Myocyte (in vitro differentiated cells): ENCODE results near the gene GRIK4. TPM values are rescaled to one million over a fixed set of nuclear protein-coding genes. Genes with fewer than 3 reads are reported as not detected.

Experiments
- DNase-seq: peaks from one replicate; pipeline ENCODE4 v3.0.0-alpha.2; 2012; ENCODE audit warnings: low read depth
- total RNA-seq: library from RNA; depleted of rRNA; stranded (reverse); fragments of >200 nt; gene quantifications from 2 replicates; pipeline ENCODE4 v1.2.3, GENCODE V29; 2014

The GRIK4 gene
- total RNA-seq, 1 donor from 2014 or later, result 0.27 TPM

DNA sequence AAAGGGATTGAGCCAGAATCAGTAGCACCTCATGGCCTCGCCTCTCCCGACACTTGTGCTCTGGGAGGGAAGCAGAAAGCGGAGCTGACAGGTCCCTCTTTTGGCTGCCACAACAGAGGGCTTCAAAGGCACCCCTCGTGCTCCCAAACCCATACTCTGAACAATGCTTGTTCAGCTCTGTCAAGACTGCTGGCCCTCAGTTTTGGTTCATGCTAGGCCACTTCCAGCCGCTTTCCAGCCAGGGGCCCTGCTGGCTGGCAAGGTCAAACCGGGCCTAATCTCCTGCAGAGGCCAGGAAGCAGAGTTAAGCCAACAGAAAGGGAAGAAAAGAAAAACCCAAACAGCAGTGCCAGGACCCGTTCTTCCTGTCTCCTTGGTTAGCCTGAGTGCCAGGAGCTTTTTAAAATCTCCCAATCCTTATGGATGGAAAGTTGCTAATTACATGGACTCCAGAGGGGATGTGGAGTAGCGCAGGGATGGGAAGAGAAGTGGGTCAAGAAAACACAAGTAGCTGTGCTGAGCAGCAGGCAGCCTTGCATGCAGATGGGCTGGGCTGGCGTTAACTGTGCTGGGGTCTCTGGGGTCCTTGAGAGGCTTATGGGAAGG, 150.6 kb downstream of the GRIK4 start:
- no peak for DNase-seq

DNA sequence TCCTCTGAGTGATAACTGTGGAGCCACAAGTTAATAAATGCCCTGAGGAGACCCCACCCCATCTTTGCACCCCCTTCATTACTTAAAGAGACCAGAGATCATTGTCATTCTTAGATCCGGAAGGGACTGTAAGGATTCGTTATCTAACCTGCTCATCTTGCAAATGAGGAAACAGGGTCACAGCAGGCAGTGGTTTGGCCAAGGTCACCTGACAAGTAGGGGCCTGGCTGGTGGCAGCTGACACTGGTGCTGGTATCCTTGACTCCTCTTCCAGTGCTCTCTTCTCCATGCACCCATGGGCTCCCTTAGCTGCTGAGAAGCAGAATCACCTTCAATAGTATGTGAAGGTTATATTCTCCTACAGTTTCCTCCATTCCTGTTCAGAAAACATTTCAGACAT, 151.6 kb downstream of the GRIK4 start:
- DNase-seq, result no peak

DNA sequence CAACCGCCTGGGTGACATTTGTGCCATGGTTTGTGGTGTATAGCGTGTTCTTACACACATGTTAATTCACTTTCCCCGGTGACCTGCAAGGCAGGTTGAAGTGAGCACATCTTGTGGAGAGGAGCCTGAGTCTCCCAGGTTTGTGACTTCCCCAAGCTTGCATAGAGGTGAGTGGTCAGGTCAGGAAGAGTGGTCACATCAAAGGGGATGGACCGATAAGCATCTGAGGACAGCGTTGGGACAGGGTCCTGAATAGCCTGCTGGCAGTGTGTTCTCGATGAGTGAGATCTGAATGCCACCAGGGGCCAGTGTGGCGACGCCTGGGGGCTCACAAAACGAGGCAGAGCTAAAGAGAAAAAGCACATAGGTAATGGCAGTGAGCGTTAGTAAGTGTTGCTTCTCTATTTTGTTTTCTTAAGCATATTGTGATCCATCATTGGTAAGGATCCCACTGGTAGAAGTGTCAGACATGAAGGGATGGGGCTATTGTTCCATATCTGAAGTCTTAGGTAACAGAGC, 154.6 kb downstream of the GRIK4 start:
- no peak for DNase-seq

DNA sequence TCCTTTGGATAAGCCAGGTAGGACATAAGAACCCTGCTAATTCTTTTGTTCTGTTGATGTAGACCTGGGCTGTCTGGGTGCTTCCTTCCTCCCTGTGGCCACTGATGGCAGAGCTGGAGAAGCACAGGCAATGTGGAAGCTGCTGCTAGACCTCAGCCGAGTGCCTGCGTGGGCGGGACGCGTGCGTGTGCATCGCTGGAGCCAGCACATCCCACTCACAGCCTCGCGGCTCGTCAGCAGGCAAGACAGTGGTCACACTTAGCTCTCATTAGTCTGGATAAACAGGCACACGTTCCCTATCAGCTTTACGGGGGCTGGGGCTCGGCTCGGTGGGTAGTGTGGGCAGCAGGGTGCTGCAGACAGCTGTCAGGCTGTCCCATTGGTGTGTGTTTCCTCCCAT, 155.7 kb downstream of the GRIK4 start:
- DNase-seq, result peak; percentile 8

DNA sequence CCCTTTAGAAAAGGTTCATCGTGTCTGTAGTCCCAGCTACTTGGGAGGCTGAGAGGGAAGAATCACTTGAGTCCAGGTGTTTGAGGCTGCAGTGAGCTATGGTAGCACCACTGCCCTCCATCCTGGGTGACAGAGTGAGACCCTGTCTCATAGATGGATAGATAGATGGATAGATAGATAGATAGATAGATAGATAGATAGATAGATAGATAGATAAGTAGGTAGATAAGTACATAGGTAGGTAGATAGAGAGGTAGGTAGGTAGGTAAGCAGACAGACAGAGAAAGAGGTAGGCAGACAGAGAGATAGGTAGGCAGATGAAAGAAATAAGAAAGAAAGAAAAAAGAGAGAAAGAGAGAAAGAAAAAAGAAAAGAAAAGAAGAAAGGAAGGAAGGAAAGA, 156.4 kb downstream of the GRIK4 start:
- no peak for DNase-seq

DNA sequence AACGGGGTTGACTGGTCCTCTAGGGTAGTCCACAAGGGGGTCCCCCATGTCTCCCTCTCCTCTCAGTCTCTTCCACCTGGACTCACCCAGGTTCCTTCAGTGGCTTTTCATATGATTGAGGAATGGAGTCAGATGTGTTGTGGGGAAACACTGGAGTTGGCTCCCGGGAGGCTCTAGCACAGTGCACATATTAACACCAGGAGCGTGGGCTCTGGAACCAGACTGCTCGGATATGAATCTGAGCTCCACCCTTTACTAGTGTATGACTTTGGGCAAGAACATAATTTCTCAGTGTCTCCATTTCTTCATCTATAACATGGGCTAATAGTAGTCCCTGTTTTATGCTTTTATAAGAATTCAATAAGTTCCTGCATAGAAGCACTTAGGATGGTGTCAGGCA, 157.0 kb downstream of the GRIK4 start:
- no peak for DNase-seq

DNA sequence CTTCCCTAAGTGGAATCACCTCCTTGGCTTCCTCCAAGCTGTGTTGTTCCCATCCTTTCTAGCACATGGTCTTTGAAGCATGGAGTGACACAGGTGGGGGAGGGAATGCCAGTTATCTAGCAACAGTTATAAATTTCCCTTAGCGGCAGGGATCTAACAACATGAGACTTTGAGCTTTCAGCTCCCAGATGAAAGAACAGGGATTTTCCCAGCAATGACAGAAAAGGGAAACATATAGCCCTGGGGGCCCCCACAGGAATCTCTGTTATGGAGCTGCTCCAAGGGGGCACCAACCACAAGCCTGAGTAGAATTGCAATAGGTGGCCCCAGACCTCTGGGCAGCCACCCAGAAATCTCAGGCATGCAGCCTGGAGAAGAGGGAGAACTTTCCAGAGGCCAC, 163.0 kb downstream of the GRIK4 start:
- peak; percentile 11 for DNase-seq

DNA sequence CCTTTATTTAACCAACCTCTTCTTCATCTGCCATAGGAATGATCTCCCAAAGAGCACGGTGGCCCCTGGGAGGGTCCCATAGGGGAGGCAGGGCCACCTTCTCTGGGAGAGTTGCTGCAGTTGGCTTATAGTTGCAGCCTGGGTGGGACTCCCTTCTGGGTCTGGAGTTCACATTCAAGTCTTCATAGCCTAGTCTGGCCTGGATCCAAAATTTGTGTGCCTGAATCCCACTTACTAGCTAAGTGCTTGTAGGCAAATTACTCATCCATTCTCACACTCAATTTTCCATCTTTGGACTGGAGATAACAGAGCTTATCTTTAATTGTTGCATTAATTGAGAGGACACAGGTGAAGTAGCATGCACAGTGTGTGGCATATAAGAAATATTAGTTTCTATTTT, 163.6 kb downstream of the GRIK4 start:
- DNase-seq, result no peak

DNA sequence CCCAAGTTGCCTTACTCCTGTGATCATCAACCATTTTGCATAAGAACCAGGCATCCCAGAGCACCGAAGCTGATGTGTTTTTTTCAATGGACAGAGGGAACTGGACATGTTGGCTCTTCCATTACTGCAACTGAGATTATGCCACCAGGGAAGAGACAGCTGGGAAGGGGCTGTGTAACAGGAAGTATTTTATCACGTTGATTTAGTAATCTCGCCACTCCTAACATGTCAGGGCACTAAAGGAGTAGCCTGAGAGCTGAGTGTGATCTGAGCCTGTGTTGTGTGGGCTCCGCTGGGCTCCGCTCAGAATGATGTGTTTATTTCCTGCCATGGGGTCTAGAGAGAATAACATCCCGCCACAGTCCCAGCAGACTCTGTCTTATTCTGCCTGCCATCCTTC, 165.4 kb downstream of the GRIK4 start:
- no peak for DNase-seq

DNA sequence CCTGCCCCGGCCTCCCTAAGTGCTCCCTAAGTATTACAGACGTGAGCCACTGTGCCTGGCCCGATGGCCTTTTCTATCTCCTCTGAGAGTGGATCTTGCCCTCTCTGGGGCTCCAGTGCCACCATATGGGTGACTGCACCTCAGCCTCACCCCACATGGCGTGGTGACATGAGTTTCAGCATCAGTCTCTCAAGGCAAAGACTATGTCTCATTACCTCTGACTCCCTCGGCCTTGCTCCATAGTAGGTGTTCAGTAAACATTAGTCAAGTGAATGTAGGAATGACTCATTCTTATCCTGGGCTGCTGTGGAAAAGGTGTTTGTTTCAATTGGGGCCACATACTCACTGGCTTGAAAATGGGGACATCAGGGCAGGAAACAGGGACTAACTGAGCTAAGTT, 168.8 kb downstream of the GRIK4 start:
- no peak for DNase-seq

DNA sequence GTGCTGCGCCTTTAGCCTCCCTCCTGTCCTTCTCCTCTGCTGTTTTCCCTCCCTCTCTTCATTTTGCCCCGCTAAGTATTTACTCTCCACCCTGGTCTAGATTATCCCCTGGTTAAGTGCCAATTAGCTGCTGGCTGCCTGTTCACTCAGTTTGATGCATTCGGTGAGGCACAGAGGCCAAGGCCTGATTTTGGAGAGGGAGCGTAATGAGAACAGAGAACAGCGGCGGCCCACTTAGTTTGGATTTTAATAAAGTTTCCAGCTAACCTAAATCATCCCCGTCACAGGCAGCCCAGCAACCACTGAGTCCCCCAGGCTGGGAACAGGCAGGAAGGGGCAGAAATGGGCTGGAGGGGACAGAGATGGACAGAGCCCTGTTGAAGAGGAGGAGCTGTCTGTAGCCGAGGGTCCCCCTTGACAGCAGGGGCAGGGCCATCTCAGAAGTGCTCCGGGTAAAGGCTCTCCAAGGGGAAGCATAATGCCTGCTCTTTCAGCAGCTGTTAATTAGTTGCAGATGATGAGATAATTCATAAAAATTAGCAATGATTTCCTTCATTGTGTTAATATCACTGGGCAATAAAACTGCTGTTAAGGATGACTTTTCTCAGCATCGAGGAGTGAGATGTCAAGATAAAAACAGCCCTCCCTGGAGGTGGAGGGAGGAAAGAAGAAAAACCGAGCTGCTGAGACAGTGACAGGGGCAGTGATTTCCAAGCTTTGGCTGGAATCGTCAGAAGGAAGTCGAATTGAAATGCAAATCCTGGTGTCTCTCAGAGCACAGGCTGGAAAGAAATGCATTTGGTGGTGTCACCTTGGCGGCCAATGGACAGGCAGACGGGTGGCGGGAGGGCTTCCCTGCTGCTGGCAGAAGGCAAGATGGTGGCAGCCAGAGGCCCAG, 170.1 kb downstream of the GRIK4 start:
- DNase-seq, result no peak

DNA sequence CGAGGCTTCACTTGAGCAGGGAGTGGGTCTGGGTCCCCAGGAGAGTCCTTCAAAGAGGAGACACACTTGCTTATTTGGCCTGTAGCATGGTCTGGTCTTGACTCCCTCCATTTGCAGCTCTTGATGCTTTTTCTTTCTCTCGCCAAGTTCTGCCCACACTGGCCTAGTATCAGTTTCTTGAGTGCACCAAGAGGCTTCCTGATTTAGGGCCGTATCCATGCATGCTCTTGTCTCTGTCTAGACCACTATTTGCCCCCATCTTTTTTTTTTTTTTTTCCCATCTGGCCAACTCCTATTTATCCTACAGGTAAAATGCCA, 170.7 kb downstream of the GRIK4 start:
- DNase-seq, result no peak

DNA sequence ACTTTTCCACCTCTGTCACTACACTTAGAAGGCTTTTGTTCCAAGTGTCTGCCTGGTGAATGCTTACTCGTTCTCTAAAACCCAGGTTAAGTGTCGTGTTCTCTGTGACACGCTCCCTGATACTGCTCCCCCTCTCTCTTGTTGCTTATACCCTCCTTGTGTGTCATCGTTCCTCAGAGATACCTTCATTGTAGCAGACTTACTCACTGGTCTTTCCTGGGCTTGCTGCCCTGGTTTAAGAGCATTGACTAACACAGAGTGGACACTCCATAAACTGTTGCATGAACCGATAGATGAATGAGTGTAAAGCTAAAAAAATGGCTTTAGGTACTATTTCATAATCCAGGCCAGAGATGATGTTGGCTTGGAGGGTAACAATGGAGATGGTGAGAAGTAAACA, 171.3 kb downstream of the GRIK4 start:
- no peak for DNase-seq

DNA sequence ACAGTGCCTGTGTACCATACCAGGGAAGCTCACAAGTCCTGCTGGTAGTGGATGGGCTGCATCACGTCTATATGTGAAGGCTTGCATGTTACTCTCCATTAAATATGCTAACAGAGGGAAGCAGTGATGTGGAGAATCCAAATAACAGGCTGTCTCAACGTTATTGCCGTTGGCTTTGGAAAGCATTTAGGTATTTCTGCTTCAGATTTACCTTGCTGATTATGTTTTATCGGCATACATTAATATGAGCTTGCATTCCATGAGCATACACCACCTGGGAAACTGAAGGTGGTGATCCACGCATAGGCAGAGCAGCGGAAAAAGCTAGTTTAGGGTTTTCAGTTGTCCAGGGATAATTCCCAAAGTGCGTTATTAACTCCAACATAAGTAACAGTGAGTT, 175.0 kb downstream of the GRIK4 start:
- no peak for DNase-seq

DNA sequence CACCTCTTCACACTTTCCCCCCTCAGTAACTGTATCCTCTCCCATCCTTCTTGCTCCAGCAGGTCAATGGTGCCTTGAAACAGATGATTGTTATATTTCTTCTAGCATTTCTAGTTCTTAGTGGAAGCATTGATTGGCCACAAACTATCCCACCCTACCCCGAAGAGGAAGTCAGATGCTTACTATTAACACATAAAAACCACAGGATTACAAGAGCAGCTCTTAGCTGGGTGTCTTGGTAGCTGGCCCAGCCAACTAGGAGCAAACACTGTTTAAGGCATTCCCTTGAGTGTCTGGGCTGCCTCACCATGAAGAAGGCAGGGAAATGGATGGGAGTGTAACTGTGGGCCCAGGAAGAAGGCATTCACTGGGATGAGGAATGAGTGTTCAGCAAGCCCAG, 176.6 kb downstream of the GRIK4 start:
- DNase-seq, result no peak

DNA sequence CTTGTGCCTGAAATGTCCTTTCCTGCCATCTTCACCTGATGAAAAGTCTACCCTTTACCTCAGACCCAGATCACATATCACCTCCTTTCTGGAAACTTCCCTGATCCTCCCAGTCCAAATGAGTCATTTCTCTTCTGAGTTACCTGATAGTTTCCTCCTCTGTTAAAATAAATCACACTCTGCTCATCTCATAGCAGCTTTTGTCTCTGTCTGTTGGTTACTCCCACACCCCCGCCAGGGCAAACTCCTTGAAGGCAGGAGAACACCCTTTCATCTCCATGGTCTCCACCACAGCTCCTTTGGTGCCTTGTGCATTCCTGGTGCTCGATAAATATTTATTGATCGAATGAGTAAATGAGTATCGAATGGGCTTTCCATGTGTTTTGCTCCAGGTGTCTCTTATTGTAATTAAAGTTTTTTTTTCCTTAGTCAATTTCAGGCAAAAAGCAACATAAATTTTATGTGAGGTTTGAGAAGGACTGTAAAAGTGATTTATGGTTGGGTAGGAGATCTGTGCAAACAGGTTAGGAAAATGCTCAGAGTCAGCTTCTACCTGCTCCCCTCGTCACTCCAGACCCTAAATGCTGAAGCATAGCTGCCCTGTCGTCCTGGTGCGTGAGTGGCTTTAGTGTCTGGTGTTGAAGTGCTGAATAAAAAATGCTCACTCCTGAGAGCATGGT, 178.2 kb downstream of the GRIK4 start:
- no peak for DNase-seq

DNA sequence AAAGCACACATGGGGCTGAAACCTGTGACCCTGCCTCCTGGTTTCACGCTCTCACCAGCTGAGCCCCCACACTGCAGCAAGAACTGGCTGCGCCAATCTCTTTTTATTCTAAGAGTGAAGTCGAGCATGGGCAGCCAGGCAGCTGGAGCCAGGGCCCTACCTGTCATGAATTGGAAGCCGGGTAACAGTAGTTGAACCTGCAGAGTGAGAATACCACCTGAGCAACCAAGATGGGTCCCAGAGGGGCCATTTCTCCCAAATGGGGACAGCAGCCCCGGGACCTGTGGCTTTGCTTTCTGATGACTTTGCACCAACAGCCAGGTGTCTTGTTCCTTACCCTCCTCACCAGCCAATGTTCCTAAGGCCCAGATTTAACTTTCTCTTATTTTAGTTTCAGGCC, 178.9 kb downstream of the GRIK4 start:
- DNase-seq, result no peak

DNA sequence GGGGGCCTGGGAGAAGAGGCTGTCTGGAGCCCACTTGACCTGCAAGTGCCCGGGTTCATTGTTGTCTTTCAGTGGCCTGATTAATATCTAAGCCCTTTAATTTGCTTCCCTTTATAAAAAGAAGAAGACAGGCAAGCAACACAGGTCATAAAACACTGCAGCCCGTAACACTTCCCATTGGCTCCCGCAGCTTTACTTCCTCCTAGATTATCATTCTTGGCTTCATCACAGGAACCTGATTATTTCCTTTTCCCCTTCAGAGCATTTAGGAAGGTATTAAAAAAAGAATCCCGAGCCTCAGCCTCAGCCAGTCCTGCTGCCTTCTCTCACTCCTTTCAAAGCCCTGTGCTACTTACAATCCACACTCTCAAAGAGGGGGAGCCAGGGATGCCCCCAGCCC, 183.2 kb downstream of the GRIK4 start:
- no peak for DNase-seq

DNA sequence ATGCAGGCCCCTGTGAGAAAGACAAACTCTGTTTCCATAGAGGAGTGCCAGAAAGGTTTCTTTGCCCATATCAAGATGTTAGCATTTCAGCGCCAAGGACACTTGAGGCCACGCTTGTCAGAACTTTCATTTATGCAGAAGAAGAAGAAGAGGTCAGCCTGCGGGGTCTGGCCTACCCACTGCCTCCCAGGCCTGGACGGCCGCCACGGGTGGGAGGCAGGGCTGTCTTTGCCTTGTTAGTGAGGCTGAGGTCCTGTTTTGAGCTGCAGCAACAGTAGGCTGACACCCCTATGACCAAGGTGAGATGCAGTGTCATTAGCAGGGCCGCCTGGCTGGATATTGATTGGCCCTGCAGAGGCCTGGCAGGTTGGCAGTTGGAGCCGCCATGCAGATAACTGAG, 183.9 kb downstream of the GRIK4 start:
- DNase-seq, result no peak

DNA sequence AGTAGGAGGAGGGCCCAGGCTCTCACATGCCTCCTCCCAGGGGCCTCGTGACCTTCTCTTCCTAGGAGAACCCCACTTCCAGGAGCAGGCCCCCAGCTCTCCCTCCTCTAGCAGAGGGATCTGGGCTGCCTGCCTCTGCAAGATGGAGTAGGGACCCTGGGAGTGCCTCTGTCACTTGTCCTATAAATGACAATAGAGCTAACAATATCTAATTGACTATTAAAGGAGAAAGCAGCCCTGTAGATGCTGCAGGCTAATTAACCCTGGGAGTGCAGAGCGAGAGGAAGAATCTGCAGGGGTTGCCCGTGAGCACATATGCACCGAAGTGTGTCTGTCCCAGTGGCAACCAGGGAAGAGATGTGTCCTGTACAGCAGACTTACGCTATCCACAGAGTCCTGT, 184.4 kb downstream of the GRIK4 start:
- DNase-seq, result no peak

DNA sequence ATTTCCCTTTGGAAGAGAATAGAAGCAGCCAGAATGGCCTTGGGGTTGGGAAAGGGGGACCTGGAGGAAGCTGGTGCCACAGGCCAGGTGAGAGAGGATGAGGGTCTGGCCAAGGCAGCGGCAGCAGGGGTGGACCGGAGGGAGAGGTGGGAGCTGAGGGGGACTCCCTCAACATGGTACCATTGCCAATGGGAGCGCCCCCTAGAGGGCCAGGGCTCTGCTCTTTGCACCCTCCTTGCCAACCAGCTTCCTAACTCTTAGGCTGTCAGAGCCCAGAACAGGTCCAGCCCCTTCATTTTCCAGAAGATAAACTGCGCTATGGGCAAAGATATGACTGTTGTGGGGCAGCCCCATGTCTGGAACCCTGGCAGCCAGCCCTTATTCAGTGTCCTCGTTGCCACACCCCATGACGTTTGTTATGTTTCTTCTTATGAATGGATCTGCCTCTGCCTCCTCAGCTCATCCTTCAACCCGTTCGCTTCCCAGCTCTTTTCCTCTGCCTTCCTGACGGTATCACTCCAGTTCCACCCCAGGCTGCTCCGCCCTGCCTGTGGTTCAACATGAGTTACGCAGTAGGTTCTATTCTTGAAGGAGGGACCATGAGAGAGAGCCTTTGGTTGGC, 185.2 kb downstream of the GRIK4 start:
- no peak for DNase-seq

DNA sequence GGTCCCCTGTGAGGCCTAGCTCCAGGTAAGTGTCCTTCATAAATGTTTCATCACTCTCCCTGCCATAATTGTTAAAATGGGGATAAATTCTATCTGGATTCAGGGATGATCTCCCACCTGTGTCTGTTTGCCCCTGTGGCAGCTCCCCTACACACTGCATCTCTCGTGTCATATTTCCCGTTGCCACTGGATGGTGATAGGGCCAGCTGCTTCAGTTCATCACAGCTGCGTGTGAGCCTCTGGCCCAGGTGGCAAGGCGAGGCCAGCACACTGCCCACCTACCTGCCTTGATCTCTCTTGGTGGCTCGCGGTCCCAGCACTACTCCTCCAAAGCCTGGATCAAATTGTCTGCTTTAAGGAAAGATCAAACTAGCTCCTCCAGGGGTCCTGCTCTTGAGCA, 187.4 kb downstream of the GRIK4 start:
- DNase-seq, result no peak
